Upper lobe of right lung (tissue), 1 donor: Measurements from ENCODE around the gene PTPRM. TPM values are rescaled to one million over a fixed set of nuclear protein-coding genes. Genes with fewer than 3 reads are reported as not detected.

Experiments used
- ATAC-seq: fragments of 200-7000 bp; cut with Tn5 transposase; one replicate; pipeline ENCODE4 v1.9.1; 2020; ENCODE audit warnings: mild to moderate bottlenecking, moderate library complexity
- DNase-seq: peaks from one replicate; pipeline ENCODE4 v3.0.0-alpha.2; 2020
- H3K27ac ChIP-seq: fragments of 200-600 bp; one replicate; pipeline ENCODE4 v1.8.0; 2022
- H3K27me3 ChIP-seq: fragments of 200-600 bp; one replicate; pipeline ENCODE4 v1.8.0; 2022; ENCODE audit warnings: mild to moderate bottlenecking
- H3K36me3 ChIP-seq: fragments of 200-600 bp; one replicate; pipeline ENCODE4 v1.8.0; 2022
- H3K4me1 ChIP-seq: fragments of 200-600 bp; one replicate; pipeline ENCODE4 v1.8.0; 2022
- H3K4me3 ChIP-seq: fragments of 200-600 bp; one replicate; pipeline ENCODE4 v1.8.0; 2022; ENCODE audit warnings: mild to moderate bottlenecking
- H3K9me3 ChIP-seq: fragments of 200-600 bp; one replicate; pipeline ENCODE4 v1.8.0; 2022
- CTCF ChIP-seq: fragments of 200-600 bp; IDR thresholded peaks from one replicate; pipeline ENCODE4 v1.8.0; 2022; ENCODE audit warnings: antibody characterized with exemption
- intact Hi-C: fragments of 100-400 bp; cut with DNase I; formaldehyde crosslinking; loops from one replicate; pipeline ENCODE4 v1.11.0; 2022
- total RNA-seq: library from RNA; stranded (reverse); fragmentation: NEBNext Ultra II Directional; extraction: Animal tissue kit (Norgen Biotek cat#: 25700); gene quantifications from one replicate; pipeline ENCODE4 v1.2.1, GENCODE V29; 2021
- donor health status: DM: no; HTN: yes; CAD: no; lungs with severe emphysema.

Gene PTPRM
- total RNA-seq, 1 donor from 2014 or later, result 99.3 TPM

- Histone ChIP-seq H3K4me3 (no peak overlapping the region), H3K36me3 (no peaks in the 10 kb centered on the region), H3K4me1 (peaks cover 7% of the 10 kb centered on the region), H3K27me3 (no peaks in the 10 kb centered on the region), H3K9me3 (no peaks in the 10 kb centered on the region), H3K27ac (no peak overlapping the region)
- ATAC-seq (no peak), DNase-seq (no peak)
- no peak for TF ChIP-seq CTCF
- intact Hi-C loops, result no loop called here
Observed at GRCh38 chr18:8366070-8366469, 799.0 kb downstream of the PTPRM start.

- ATAC-seq (no peak), DNase-seq (no peak)
- no peak for TF ChIP-seq CTCF
- no peaks in the 10 kb centered on the region for H3K27me3 ChIP-seq
- peak overlapping the region; percentile 40 for H3K4me3 ChIP-seq
- H3K4me1 ChIP-seq, result peaks cover 7% of the 10 kb centered on the region
- H3K36me3 ChIP-seq, result no peaks in the 10 kb centered on the region
- H3K9me3 ChIP-seq, result no peaks in the 10 kb centered on the region
- intact Hi-C loops, result no loop called here
- H3K27ac ChIP-seq, result no peak overlapping the region
Observed at GRCh38 chr18:8366656-8367055, 799.5 kb downstream of the PTPRM start.

GRCh38 chr18:8367217-8367988, 800.3 kb downstream of the PTPRM start:
- Histone ChIP-seq H3K27me3 (no peaks in the 10 kb centered on the region), H3K36me3 (no peaks in the 10 kb centered on the region), H3K4me3 (peak overlapping the region; percentile 40), H3K4me1 (peaks cover 7% of the 10 kb centered on the region), H3K9me3 (no peaks in the 10 kb centered on the region), H3K27ac (no peak overlapping the region)
- peak; percentile 64 for TF ChIP-seq CTCF
- ATAC-seq (peak; percentile 90), DNase-seq (peak; percentile 82)
- intact Hi-C loops, result no loop called here

- DNase-seq (no peak), ATAC-seq (no peak)
- intact Hi-C loops, result no loop called here
Observed at GRCh38 chr18:8368512-8369217, 801.5 kb downstream of the PTPRM start.

GRCh38 chr18:8373486-8373885, 806.4 kb downstream of the PTPRM start:
- DNase-seq (no peak), ATAC-seq (peak; percentile 38)
- H3K27ac ChIP-seq, result no peak overlapping the region
- H3K36me3 ChIP-seq, result peaks cover 11% of the 10 kb centered on the region
- TF ChIP-seq CTCF, result no peak
- no peak overlapping the region for H3K4me3 ChIP-seq
- intact Hi-C loops, result no loop called here
- no peaks in the 10 kb centered on the region for H3K9me3 ChIP-seq
- no peaks in the 10 kb centered on the region for H3K27me3 ChIP-seq
- H3K4me1 ChIP-seq, result no peaks in the 10 kb centered on the region

More at GRCh38 chr18:8368512-8369217, 801.5 kb downstream of the PTPRM start:
- no peaks in the 10 kb centered on the region for H3K9me3 ChIP-seq
- no peaks in the 10 kb centered on the region for H3K27me3 ChIP-seq
- H3K36me3 ChIP-seq, result no peaks in the 10 kb centered on the region
- peaks cover 7% of the 10 kb centered on the region for H3K4me1 ChIP-seq
- no peak overlapping the region for H3K27ac ChIP-seq
- TF ChIP-seq CTCF, result no peak
- no peak overlapping the region for H3K4me3 ChIP-seq
